Hepatocyte (in vitro differentiated cells): ENCODE data around the gene ERICH6. TPM values are rescaled to one million over a fixed set of nuclear protein-coding genes. Genes with fewer than 3 reads are reported as not detected.

Source experiments
- DNase-seq: peaks from one replicate; pipeline ENCODE4 v3.0.0-alpha.2; 2016; ENCODE audit warnings: low spot score
- H2AFZ ChIP-seq: fragments of 200-600 bp; sonication (generic); 2 replicates; pipeline ENCODE4 v1.6.0; 2016; ENCODE audit warnings: antibody characterized with exemption, mild to moderate bottlenecking
- H3K27ac ChIP-seq: fragments of 200-600 bp; sonication (generic); 2 replicates; pipeline ENCODE4 v1.5.1; 2016; ENCODE audit warnings: mild to moderate bottlenecking
- H3K27me3 ChIP-seq: fragments of 200-600 bp; sonication (generic); 2 replicates; pipeline ENCODE4 v1.6.1; 2016
- H3K36me3 ChIP-seq: fragments of 200-600 bp; sonication (generic); replicated peaks from 2 replicates; pipeline ENCODE4 v1.5.1; 2016; ENCODE audit warnings: low read depth; ENCODE audit not compliant: insufficient read depth
- H3K4me1 ChIP-seq: fragments of 200-600 bp; sonication (generic); 2 replicates; pipeline ENCODE4 v1.5.1; 2016; ENCODE audit warnings: mild to moderate bottlenecking, moderate library complexity; ENCODE audit not compliant: insufficient read depth
- H3K4me2 ChIP-seq: fragments of 200-600 bp; sonication (generic); 2 replicates; pipeline ENCODE4 v1.6.0; 2016
- H3K4me3 ChIP-seq: fragments of 200-600 bp; sonication (generic); 2 replicates; pipeline ENCODE4 v1.5.1; 2016; ENCODE audit warnings: mild to moderate bottlenecking
- H3K79me2 ChIP-seq: fragments of 200-600 bp; sonication (generic); 2 replicates; pipeline ENCODE4 v1.6.0; 2017; ENCODE audit warnings: mild to moderate bottlenecking
- H3K9me2 ChIP-seq: fragments of 200-600 bp; sonication (generic); replicated peaks from 2 replicates; pipeline ENCODE4 v1.6.0; 2017; ENCODE audit warnings: mild to moderate bottlenecking; ENCODE audit not compliant: insufficient read depth
- H3K9me3 ChIP-seq: fragments of 200-600 bp; sonication (generic); 2 replicates; pipeline ENCODE4 v1.5.1; 2016; ENCODE audit warnings: low read depth, mild to moderate bottlenecking
- H4K20me1 ChIP-seq: fragments of 200-600 bp; sonication (generic); 2 replicates; pipeline ENCODE4 v1.6.0; 2016; ENCODE audit warnings: mild to moderate bottlenecking; ENCODE audit not compliant: insufficient read depth, poor library complexity, severe bottlenecking
- EZH2 ChIP-seq: fragments of 200-600 bp; sonication (generic); IDR thresholded peaks from 2 replicates; pipeline ENCODE4 v1.6.1; 2016; ENCODE audit warnings: antibody characterized with exemption, mild to moderate bottlenecking, borderline replicate concordance
- EZH2phosphoT487 ChIP-seq: fragments of 200-600 bp; sonication (generic); IDR thresholded peaks from one replicate; pipeline ENCODE4 v1.6.1; 2018; ENCODE audit warnings: antibody characterized with exemption, mild to moderate bottlenecking, low read depth, moderate library complexity; ENCODE audit not compliant: unreplicated experiment, severe bottlenecking
- WGBS: methylation state at CpG from one replicate; pipeline ENCODE4 v1.1.6; 2016; ENCODE audit warnings: low lambda C conversion rate; ENCODE audit errors: missing lambda C conversion rate; 5-methylcytosine and 5-hydroxymethylcytosine counted together
- polyA plus RNA-seq: library from polyadenylated mRNA; unstranded; fragments of >200 nt; fragmentation: Nextera tagmentation; extraction: Ambion mirVana; gene quantifications from 2 replicates; pipeline ENCODE4 v1.2.1, GENCODE V29; 2016
- total RNA-seq: library from RNA; depleted of rRNA; stranded (reverse); fragments of >200 nt; gene quantifications from 2 replicates; pipeline ENCODE4 v1.2.3, GENCODE V29; 2014
- TF ChIP-seq, protein P1 (sequence below): fragments of 200-600 bp; sonication (generic); IDR thresholded peaks from 2 replicates; pipeline ENCODE4 v1.5.1; 2016; ENCODE audit warnings: antibody characterized with exemption, mild to moderate bottlenecking; ENCODE audit not compliant: poor library complexity

The ERICH6 gene
- total and polyA plus RNA-seq, 2 experiments from 2014 or later = not detected

DNA sequence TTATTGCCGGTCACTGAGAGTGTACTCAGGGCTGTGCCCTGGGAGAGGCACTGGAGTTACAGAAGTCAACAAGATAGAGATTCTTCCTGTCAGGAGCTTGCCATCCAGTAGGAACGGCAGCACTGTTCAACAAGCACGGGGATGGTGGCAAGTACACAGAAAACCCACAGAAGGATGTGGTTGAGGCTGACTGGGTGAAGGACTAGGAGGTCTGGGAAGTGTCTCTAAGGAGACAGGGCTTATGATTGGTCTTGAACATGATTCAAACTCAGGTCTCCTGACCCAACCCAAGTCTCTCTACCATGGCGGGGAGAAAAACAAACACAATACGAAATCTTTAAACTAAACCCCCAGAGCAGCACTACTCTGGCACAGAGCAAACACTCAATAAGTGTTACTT is 37.6 kb downstream of the ERICH6 start:
- no peaks in the 10 kb centered on the region for H3K79me2 ChIP-seq
- DNase-seq = no peak
- no peak overlapping the region for H3K4me3 ChIP-seq
- H3K4me1 ChIP-seq = no peaks in the 10 kb centered on the region
- H3K27me3 ChIP-seq = no peaks in the 10 kb centered on the region
- H4K20me1 ChIP-seq = no peaks in the 10 kb centered on the region
- H3K27ac ChIP-seq = no peak overlapping the region
- no peak for TF ChIP-seq EZH2phosphoT487
- no peak for TF ChIP-seq EZH2
- TF ChIP-seq, protein P1, sequence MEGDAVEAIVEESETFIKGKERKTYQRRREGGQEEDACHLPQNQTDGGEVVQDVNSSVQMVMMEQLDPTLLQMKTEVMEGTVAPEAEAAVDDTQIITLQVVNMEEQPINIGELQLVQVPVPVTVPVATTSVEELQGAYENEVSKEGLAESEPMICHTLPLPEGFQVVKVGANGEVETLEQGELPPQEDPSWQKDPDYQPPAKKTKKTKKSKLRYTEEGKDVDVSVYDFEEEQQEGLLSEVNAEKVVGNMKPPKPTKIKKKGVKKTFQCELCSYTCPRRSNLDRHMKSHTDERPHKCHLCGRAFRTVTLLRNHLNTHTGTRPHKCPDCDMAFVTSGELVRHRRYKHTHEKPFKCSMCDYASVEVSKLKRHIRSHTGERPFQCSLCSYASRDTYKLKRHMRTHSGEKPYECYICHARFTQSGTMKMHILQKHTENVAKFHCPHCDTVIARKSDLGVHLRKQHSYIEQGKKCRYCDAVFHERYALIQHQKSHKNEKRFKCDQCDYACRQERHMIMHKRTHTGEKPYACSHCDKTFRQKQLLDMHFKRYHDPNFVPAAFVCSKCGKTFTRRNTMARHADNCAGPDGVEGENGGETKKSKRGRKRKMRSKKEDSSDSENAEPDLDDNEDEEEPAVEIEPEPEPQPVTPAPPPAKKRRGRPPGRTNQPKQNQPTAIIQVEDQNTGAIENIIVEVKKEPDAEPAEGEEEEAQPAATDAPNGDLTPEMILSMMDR = no peak
- no peaks in the 10 kb centered on the region for H3K9me3 ChIP-seq
- H3K4me2 ChIP-seq = no peak overlapping the region
- H3K36me3 ChIP-seq = no peaks in the 10 kb centered on the region
- WGBS = 90% methylated on average over 5 of the region's 5 CpGs
- no peak overlapping the region for H2AFZ ChIP-seq
- no peaks in the 10 kb centered on the region for H3K9me2 ChIP-seq

DNA sequence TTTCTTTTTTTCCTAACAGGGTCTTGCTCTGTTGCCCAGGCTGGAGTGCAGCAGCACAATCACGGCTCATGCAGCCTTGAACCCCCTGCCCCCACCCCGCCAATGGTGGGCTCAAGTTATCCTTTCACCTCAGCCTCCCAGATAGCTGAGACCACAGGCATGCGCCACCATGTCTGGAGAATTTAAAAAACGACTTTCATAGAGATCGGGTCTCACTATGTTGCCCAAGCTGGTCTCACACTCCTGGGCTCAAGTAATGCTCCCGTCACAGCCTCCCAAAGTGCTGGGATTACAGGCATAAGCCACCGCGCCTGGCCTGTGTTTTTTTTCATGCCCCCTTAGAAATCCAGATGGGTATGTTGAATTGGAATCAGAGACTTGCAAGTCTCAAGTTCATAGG is 40.3 kb downstream of the ERICH6 start:
- TF ChIP-seq EZH2 = no peak
- TF ChIP-seq EZH2phosphoT487 = no peak
- TF ChIP-seq, protein P1 = no peak
- Histone ChIP-seq H3K4me2 (no peak overlapping the region), H3K79me2 (no peaks in the 10 kb centered on the region), H3K4me1 (no peaks in the 10 kb centered on the region), H3K9me3 (no peaks in the 10 kb centered on the region), H2AFZ (no peak overlapping the region), H3K9me2 (no peaks in the 10 kb centered on the region), H3K4me3 (no peak overlapping the region), H4K20me1 (no peaks in the 10 kb centered on the region), H3K36me3 (no peaks in the 10 kb centered on the region), H3K27ac (no peak overlapping the region), H3K27me3 (no peaks in the 10 kb centered on the region)
- WGBS = 92% methylated on average over 8 of the region's 8 CpGs
- no peak for DNase-seq

DNA sequence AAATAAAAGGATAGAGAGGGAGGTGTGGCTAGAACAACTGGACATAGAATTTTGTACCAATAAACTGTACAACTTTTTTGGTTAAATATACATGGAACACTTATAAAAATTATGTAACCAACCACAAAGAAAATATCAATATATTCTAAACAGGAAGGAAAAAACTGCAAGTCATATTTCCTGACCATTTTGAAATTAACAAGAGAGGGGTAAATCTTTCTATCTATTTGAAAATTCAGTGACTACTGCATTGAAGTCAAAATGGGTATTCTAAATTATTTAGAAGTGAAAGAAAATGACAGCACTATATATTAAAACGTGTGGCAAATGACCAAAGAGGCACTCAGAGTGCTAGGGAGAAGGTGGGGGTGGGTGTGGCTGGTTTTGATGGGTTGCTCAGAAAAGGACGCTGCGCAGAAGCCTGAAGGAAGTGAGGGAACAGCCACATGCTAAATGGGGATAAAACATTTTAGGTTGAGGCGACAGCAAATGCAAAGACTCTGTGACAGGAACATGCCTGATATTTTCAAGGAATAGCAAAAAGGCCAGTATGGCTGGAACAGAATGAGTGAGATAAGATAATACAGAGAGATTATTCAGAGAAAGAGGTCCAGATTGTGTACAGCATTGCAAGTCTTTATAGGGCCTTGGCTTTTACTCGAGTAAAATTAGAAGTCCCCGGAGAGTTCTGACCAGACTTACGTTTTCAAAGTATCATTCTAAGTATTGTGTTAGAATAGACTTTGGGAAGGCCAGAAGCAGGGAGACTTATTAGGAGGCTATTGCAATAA is 41.1 kb downstream of the ERICH6 start:
- WGBS = 76% methylated on average over 7 of the region's 7 CpGs
- Histone ChIP-seq H3K36me3 (no peaks in the 10 kb centered on the region), H4K20me1 (no peaks in the 10 kb centered on the region), H3K4me1 (no peaks in the 10 kb centered on the region), H3K4me3 (no peak overlapping the region), H2AFZ (no peak overlapping the region), H3K79me2 (no peaks in the 10 kb centered on the region), H3K27me3 (no peaks in the 10 kb centered on the region), H3K27ac (no peak overlapping the region), H3K9me3 (no peaks in the 10 kb centered on the region), H3K4me2 (no peak overlapping the region), H3K9me2 (no peaks in the 10 kb centered on the region)
- TF ChIP-seq, protein P1 = no peak
- TF ChIP-seq EZH2phosphoT487 (no peak), EZH2 (no peak)
- DNase-seq = no peak
